SK-N-MC (cell line): ENCODE results near the gene CROCC2.

Experiments
- EZH2 ChIP-seq: fragments of 200-600 bp; sonication (generic); IDR thresholded peaks from one replicate; pipeline ENCODE4 v1.6.1; 2017; ENCODE audit warnings: antibody characterized with exemption
- FOXP2 ChIP-seq: optimal IDR thresholded peaks from 2 replicates; pipeline ENCODE3; 2011; ENCODE audit warnings: mild to moderate bottlenecking, moderate library complexity; ENCODE audit not compliant: insufficient read depth; ENCODE audit errors: extremely low read length, control extremely low read depth
- POLR2AphosphoS5 ChIP-seq: IDR thresholded peaks from 2 replicates; pipeline ENCODE4 v1.6.1; 2012; ENCODE audit warnings: mild to moderate bottlenecking, low read depth, low read length, borderline replicate concordance

DNA sequence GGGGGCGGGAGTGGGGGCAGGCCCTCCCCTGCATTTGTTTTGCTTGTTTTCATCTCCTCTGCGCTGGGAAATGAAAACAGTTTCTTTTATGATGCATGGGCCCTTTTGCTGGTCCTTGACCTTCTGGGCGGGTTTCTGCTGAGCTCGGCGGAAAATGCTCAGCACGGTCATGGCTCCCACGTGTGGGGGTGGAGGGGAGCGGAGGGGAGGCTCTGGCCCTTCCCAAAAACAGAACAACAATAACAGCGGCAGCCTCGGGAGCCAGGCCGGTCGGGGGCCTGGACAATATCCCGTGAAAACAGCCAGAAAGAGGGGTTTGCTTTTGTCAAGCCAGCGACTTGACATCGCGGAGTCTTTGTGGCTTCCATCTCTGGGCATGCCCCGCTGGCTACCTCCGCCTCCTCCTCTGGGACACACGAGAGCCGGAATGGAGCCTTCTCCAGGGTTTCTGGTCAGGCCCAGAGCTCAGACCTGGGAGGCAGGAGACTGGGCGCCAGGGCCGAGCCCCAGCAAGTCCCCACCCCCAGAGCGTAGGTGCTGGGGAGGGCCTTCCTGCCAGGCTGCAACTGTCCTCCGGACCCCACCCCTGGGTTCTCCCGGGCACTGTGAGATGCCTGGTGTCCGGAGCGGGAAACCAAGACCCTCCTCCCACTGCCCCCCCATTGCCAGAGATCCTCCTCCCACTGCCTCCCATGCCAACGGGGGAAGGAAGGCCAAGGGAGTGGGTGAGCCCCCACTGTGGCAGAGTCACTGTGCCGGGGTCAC, 56.3 kb downstream of the CROCC2 start:
- TF ChIP-seq EZH2: no peak
- no peak for TF ChIP-seq POLR2AphosphoS5
- no peak for TF ChIP-seq FOXP2
